Keratinocyte (primary cell): ENCODE results near the gene CFAP20DC. TPM values are rescaled to one million over a fixed set of nuclear protein-coding genes. Genes with fewer than 3 reads are reported as not detected.

Source experiments
- DNase-seq: peaks from one replicate; pipeline ENCODE4 v3.0.0-alpha.2; 2011; ENCODE audit warnings: low read depth, missing footprints, low spot score
- FAIRE-seq: peaks from 2 replicates; lab custom pipeline; 2011; peaks lifted over from hg19 to GRCh38; lab: Jason Lieb, UNC
- H2AFZ ChIP-seq: 2 replicates; pipeline ENCODE4 v1.6.0; 2012; ENCODE audit warnings: low read length, control low read depth, inconsistent platforms; ENCODE audit not compliant: control insufficient read depth
- H3K27ac ChIP-seq: 2 replicates; pipeline ENCODE4 v1.5.1; 2011; ENCODE audit warnings: low read length; ENCODE audit not compliant: control insufficient read depth, insufficient read depth
- H3K27me3 ChIP-seq: 3 replicates; pipeline ENCODE4 v1.6.0; 2011; ENCODE audit warnings: low read length; ENCODE audit not compliant: control insufficient read depth, insufficient read depth; ENCODE audit errors: extremely low read depth
- H3K36me3 ChIP-seq, 2 experiments: 2 replicates in 1 of 2; 3 replicates in 1 of 2; pipeline ENCODE4 v1.5.1; 2011; ENCODE audit warnings: low read length in 2 of 2, mild to moderate bottlenecking in 1 of 2; ENCODE audit not compliant: control insufficient read depth in 2 of 2, insufficient read depth in 2 of 2; ENCODE audit errors: extremely low read depth in 1 of 2
- H3K4me1 ChIP-seq: 3 replicates; pipeline ENCODE4 v1.5.1; 2011; ENCODE audit warnings: low read length; ENCODE audit not compliant: control insufficient read depth, insufficient read depth; ENCODE audit errors: extremely low read depth
- H3K4me2 ChIP-seq: 3 replicates; pipeline ENCODE4 v1.6.0; 2011; ENCODE audit warnings: low read depth, low read length; ENCODE audit not compliant: control insufficient read depth, insufficient read depth; ENCODE audit errors: extremely low read depth
- H3K4me3 ChIP-seq, 3 experiments: fragments of 200-600 bp in 1 of 3; sonication (generic) in 1 of 3; 2 replicates in 2 of 3; 3 replicates in 1 of 3; pipeline ENCODE4 v1.5.1; 2011 to 2016; ENCODE audit warnings: low read length in 3 of 3, mild to moderate bottlenecking in 3 of 3, control low read depth in 2 of 3, inconsistent platforms in 1 of 3, low read depth in 1 of 3, mixed read lengths in 1 of 3, mixed run types in 1 of 3, moderate library complexity in 1 of 3; ENCODE audit not compliant: control insufficient read depth in 2 of 3, insufficient read depth in 2 of 3; ENCODE audit errors: extremely low read depth in 1 of 3
- H3K79me2 ChIP-seq: 2 replicates; pipeline ENCODE4 v1.6.0; 2012; ENCODE audit warnings: low read length; ENCODE audit not compliant: control insufficient read depth, insufficient read depth
- H3K9ac ChIP-seq: 3 replicates; pipeline ENCODE4 v1.6.0; 2011; ENCODE audit warnings: low read length; ENCODE audit not compliant: control insufficient read depth, insufficient read depth; ENCODE audit errors: extremely low read depth
- H3K9me1 ChIP-seq: 3 replicates; pipeline ENCODE4 v1.6.0; 2011; ENCODE audit warnings: low read length; ENCODE audit not compliant: control insufficient read depth, insufficient read depth; ENCODE audit errors: extremely low read depth
- H3K9me3 ChIP-seq: 2 replicates; pipeline ENCODE4 v1.5.1; 2012; ENCODE audit warnings: low read depth, low read length; ENCODE audit not compliant: control insufficient read depth
- H4K20me1 ChIP-seq: 3 replicates; pipeline ENCODE4 v1.6.0; 2011; ENCODE audit warnings: low read length; ENCODE audit not compliant: control insufficient read depth, insufficient read depth; ENCODE audit errors: extremely low read depth
- CTCF ChIP-seq, 3 experiments: IDR thresholded peaks in 1 of 3; conservative IDR thresholded peaks in 1 of 3; optimal IDR thresholded peaks in 1 of 3; 2 replicates in 2 of 3; 3 replicates in 1 of 3; pipeline versions ENCODE3 to v1.5.1; 2011; ENCODE audit warnings: low read length in 3 of 3, mild to moderate bottlenecking in 3 of 3, moderate library complexity in 2 of 3, control low read depth in 1 of 3, inconsistent platforms in 1 of 3; ENCODE audit not compliant: insufficient read depth in 2 of 3; ENCODE audit errors: extremely low read depth in 1 of 3
- EZH2 ChIP-seq: IDR thresholded peaks from one replicate; pipeline ENCODE4 v1.6.1; 2012; ENCODE audit warnings: inconsistent platforms, mild to moderate bottlenecking, low read length, moderate library complexity
- dilution Hi-C: fragments of 300-500 bp; cut with MboI; formaldehyde crosslinking; loops from one replicate; pipeline ENCODE4 v1.7.0; 2020; ENCODE audit warnings: low sequenced_read_pairs; ENCODE audit not compliant: extremely low pct_ligation_motif_present
- polyA plus RNA-seq, 5 experiments: library from polyadenylated mRNA; depleted of rRNA in 3 of 5; stranded (reverse) in 3 of 5; stranded (forward) in 1 of 5; unstranded in 1 of 5; fragments of >200 nt; gene quantifications; 1 replicate in 1 of 5; 2 replicates in 3 of 5; 3 replicates in 1 of 5; pipeline versions ENCODE4 v1.2.1 to v1.2.3, GENCODE V29; 2011 to 2012; ENCODE audit warnings: missing spikeins in 2 of 5, low read depth in 1 of 5, low replicate concordance in 1 of 5

The CFAP20DC gene
- polyA plus RNA-seq, 1 donor (not counting 4 experiments of a cell fraction or from before 2014, with no cell fraction given): 6.3 TPM

- no peak overlapping the region for H3K4me3 ChIP-seq
Observed at GRCh38 chr3:58784888-58785287, 264.9 kb downstream of the CFAP20DC start.

DNA sequence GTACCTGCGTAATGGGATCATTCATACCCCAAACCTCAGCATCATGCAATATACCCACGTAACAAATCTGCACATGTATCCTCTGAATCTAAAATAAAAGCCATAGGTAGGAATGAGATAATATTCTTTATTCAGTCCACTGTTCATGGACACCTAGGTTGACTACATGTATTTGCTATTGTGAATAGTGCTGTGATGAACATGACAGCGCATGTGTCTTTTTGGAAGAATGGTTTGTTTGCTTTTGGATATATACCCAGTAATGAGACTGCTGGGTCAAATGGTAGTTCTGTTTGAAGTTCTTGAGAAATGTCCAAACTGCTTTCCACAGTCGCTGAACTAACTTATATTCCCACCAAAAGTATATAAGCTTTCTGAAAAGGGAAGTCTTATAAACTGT, 265.4 kb downstream of the CFAP20DC start:
- FAIRE-seq: no peak
- H3K9me1 ChIP-seq: no peaks in the 10 kb centered on the region

More at GRCh38 chr3:58784888-58785287, 264.9 kb downstream of the CFAP20DC start:
- Histone ChIP-seq H3K9me3 (no peaks in the 10 kb centered on the region), H3K9ac (no peak overlapping the region), H2AFZ (no peak overlapping the region), H3K9me1 (no peaks in the 10 kb centered on the region), H4K20me1 (no peaks in the 10 kb centered on the region), H3K36me3 (no peaks in the 10 kb centered on the region), H3K27ac (no peak overlapping the region), H3K4me1 (no peaks in the 10 kb centered on the region), H3K79me2 (no peaks in the 10 kb centered on the region), H3K27me3 (no peaks in the 10 kb centered on the region), H3K4me2 (no peak overlapping the region)
- DNase-seq (no peak), FAIRE-seq (no peak)
- no peak for TF ChIP-seq EZH2
- no peak for TF ChIP-seq CTCF (optimal IDR thresholded peaks at IDR 0.05 in 1 of 3, IDR thresholded peaks at IDR 0.05 in 1 of 3, conservative IDR thresholded peaks at IDR 0.05 in 1 of 3; ENCODE audit: extremely low read depth in 1 of 3, insufficient read depth in 2 of 3, low read length in 3 of 3)
- dilution Hi-C loops: no loop called here

More for the DNA sequence above, 265.4 kb downstream of the CFAP20DC start:
- no peak overlapping the region for H3K9ac ChIP-seq
- H3K4me1 ChIP-seq: no peaks in the 10 kb centered on the region
- H3K79me2 ChIP-seq: no peaks in the 10 kb centered on the region
- dilution Hi-C loops: no loop called here
- no peaks in the 10 kb centered on the region for H4K20me1 ChIP-seq
- H3K27ac ChIP-seq: no peak overlapping the region
- no peaks in the 10 kb centered on the region for H3K9me3 ChIP-seq
- DNase-seq: no peak
- no peaks in the 10 kb centered on the region for H3K27me3 ChIP-seq
- TF ChIP-seq EZH2 (no peak), CTCF (optimal IDR thresholded peaks at IDR 0.05 in 1 of 3, IDR thresholded peaks at IDR 0.05 in 1 of 3, conservative IDR thresholded peaks at IDR 0.05 in 1 of 3; ENCODE audit: extremely low read depth in 1 of 3, insufficient read depth in 2 of 3, low read length in 3 of 3) (no peak)
- H3K4me2 ChIP-seq: no peak overlapping the region
- no peak overlapping the region for H2AFZ ChIP-seq
- H3K4me3 ChIP-seq: no peak overlapping the region
- no peaks in the 10 kb centered on the region for H3K36me3 ChIP-seq
